CD4-positive, alpha-beta T cell (primary cell): ENCODE measurements around the gene NUBP2. TPM values are rescaled to one million over a fixed set of nuclear protein-coding genes. Genes with fewer than 3 reads are reported as not detected.

Source experiments
- ATAC-seq: fragments of 200-7000 bp; cut with Tn5 transposase; one replicate; pipeline ENCODE4 v1.10.0; 2022; ENCODE audit warnings: mild to moderate bottlenecking; ENCODE audit not compliant: poor library complexity
- CTCF ChIA-PET: fragments of 350-600 bp; sonication (Branson Sonifier 250); formaldehyde crosslinking; loops from one replicate; lab custom pipeline; 2021; ENCODE audit warnings: antibody characterized with exemption, inconsistent platforms; lab: Charles Lee
- POLR2A ChIA-PET: fragments of 350-600 bp; sonication (Branson Sonifier 250); formaldehyde crosslinking; loops from one replicate; lab custom pipeline; 2021; ENCODE audit warnings: antibody characterized with exemption, inconsistent platforms; lab: Charles Lee
- DNase-seq, 14 experiments: peaks; one replicate each; pipeline ENCODE4 v3.0.0-alpha.2; 2013 to 2020; ENCODE audit warnings: mixed read lengths in 2 of 14
- H3K27ac ChIP-seq, 2 donors: one replicate each; pipeline versions ENCODE4 v1.5.1 to v1.7.0; 2013; ENCODE audit warnings: low read length in 2 of 2, low read depth in 1 of 2, mild to moderate bottlenecking in 1 of 2
- H3K27me3 ChIP-seq, 2 experiments: 1 replicate in 1 of 2; 2 replicates in 1 of 2; pipeline versions ENCODE4 v1.6.1 to v1.7.0; 2013; ENCODE audit warnings: low read length in 2 of 2, control low read depth in 1 of 2, mild to moderate bottlenecking in 1 of 2, moderate library complexity in 1 of 2; ENCODE audit not compliant: insufficient read depth in 2 of 2, control insufficient read depth in 1 of 2
- H3K36me3 ChIP-seq: one replicate; pipeline ENCODE4 v1.6.1; 2013; ENCODE audit warnings: low read length, control low read depth; ENCODE audit not compliant: insufficient read depth
- H3K4me1 ChIP-seq: one replicate; pipeline ENCODE4 v1.6.1; 2013; ENCODE audit warnings: low read length, control low read depth; ENCODE audit not compliant: insufficient read depth
- H3K4me3 ChIP-seq: one replicate; pipeline ENCODE4 v1.5.1; 2013; ENCODE audit warnings: mild to moderate bottlenecking, low read length, moderate library complexity
- H3K9me3 ChIP-seq, 2 experiments: 1 replicate in 1 of 2; 2 replicates in 1 of 2; pipeline versions ENCODE4 v1.6.1 to v1.7.0; 2013; ENCODE audit warnings: low read length in 2 of 2, mild to moderate bottlenecking in 2 of 2, control low read depth in 1 of 2, moderate library complexity in 1 of 2; ENCODE audit not compliant: control insufficient read depth in 1 of 2, insufficient read depth in 1 of 2
- H3K27ac Mint-ChIP-seq: one replicate; pipeline ENCODE4 v1.8.0; 2020; ENCODE audit warnings: mixed read lengths
- H3K27me3 Mint-ChIP-seq: one replicate; pipeline ENCODE4 v1.8.0; 2021; ENCODE audit warnings: mixed read lengths
- H3K36me3 Mint-ChIP-seq: one replicate; pipeline ENCODE4 v1.8.0; 2021; ENCODE audit warnings: low read depth, mixed read lengths
- H3K4me1 Mint-ChIP-seq: one replicate; pipeline ENCODE4 v1.8.0; 2021; ENCODE audit warnings: low read depth, mixed read lengths
- H3K4me3 Mint-ChIP-seq: one replicate; pipeline ENCODE4 v1.8.0; 2020; ENCODE audit warnings: mild to moderate bottlenecking, mixed read lengths
- H3K9me3 Mint-ChIP-seq: one replicate; pipeline ENCODE4 v1.8.0; 2020; ENCODE audit warnings: mixed read lengths
- CTCF ChIP-seq: fragments of 200-600 bp; IDR thresholded peaks from one replicate; pipeline ENCODE4 v1.8.0; 2022; ENCODE audit warnings: antibody characterized with exemption, mild to moderate bottlenecking
- intact Hi-C, 2 experiments: fragments of 100-400 bp; cut with DNase I in 1 of 2; cut with micrococcal nuclease in 1 of 2; formaldehyde crosslinking; loops; one replicate each; pipeline versions ENCODE4 v1.15.1 to v1.9.0; 2023 to 2025; cut with DNase I, micrococcal nuclease
- total RNA-seq, 174 experiments: library from RNA in 2 of 174; stranded (reverse) in 2 of 174; gene quantifications; one replicate each; pipeline ENCODE4 v1.2.3 and lab custom pipeline; 2021 to 2026

The NUBP2 gene
- total RNA-seq, 2 experiments from 2014 or later: 36.4 to 38.1 TPM

GRCh38 chr16:1776672-1776955, 6.1 kb upstream of the NUBP2 start:
- Histone ChIP-seq H3K36me3 (peaks cover 43% of the 10 kb centered on the region), H3K4me1 (peaks cover 51% of the 10 kb centered on the region), H3K27me3 (no peaks in the 10 kb centered on the region), H3K9me3 (peaks cover 0 to 4% of the 10 kb centered on the region in 2 experiments), H3K27ac (no peak overlapping the region), H3K4me3 (no peak overlapping the region)
- Mint-ChIP-seq H3K4me1 (peaks cover 18% of the 10 kb centered on the region), H3K27ac (no peak overlapping the region), H3K27me3 (no peaks in the 10 kb centered on the region), H3K9me3 (no peaks in the 10 kb centered on the region), H3K36me3 (peaks cover 26% of the 10 kb centered on the region), H3K4me3 (peak overlapping the region; percentile 54)
- DNase-seq (peak in 1 of 14 experiments; percentile 32), ATAC-seq (no peak)
- CTCF ChIA-PET: no interaction called here
- no peak for TF ChIP-seq CTCF
- intact Hi-C loops: loop anchor here in 1 of 2 experiments (10.0 kb wide), 1 partner anchor 368 kb away; the partner anchor contains the start of gene RAB26
- POLR2A ChIA-PET: no interaction called here

- Mint-ChIP-seq H3K4me1 (peaks cover 18% of the 10 kb centered on the region), H3K36me3 (peaks cover 26% of the 10 kb centered on the region), H3K4me3 (peak overlapping the region; percentile 54), H3K27ac (no peak overlapping the region), H3K27me3 (no peaks in the 10 kb centered on the region), H3K9me3 (no peaks in the 10 kb centered on the region)
- CTCF ChIA-PET: no interaction called here
- intact Hi-C loops: loop anchor here in 1 of 2 experiments (10.0 kb wide), 1 partner anchor 368 kb away; the partner anchor contains the start of gene RAB26
- no peak for DNase-seq
- Histone ChIP-seq H3K4me3 (no peak overlapping the region), H3K36me3 (peaks cover 43% of the 10 kb centered on the region), H3K27ac (no peak overlapping the region), H3K4me1 (peaks cover 50% of the 10 kb centered on the region), H3K9me3 (peaks cover 0 to 4% of the 10 kb centered on the region in 2 experiments), H3K27me3 (no peaks in the 10 kb centered on the region)
- POLR2A ChIA-PET: no interaction called here
- TF ChIP-seq CTCF: no peak
- no peak for ATAC-seq
Measured at GRCh38 chr16:1776991-1777374, 5.8 kb upstream of the NUBP2 start.

- Mint-ChIP-seq H3K36me3 (peaks cover 24% of the 10 kb centered on the region), H3K4me3 (no peak overlapping the region), H3K27me3 (no peaks in the 10 kb centered on the region), H3K9me3 (no peaks in the 10 kb centered on the region), H3K27ac (no peak overlapping the region), H3K4me1 (peaks cover 17% of the 10 kb centered on the region)
- Histone ChIP-seq H3K36me3 (peaks cover 43% of the 10 kb centered on the region), H3K4me1 (peaks cover 44% of the 10 kb centered on the region), H3K27me3 (no peaks in the 10 kb centered on the region), H3K27ac (no peak overlapping the region), H3K4me3 (no peak overlapping the region), H3K9me3 (peaks cover 0 to 4% of the 10 kb centered on the region in 2 experiments)
- no peak for TF ChIP-seq CTCF
- DNase-seq (peak in 1 of 14 experiments; percentile 33), ATAC-seq (no peak)
- CTCF ChIA-PET: no interaction called here
- intact Hi-C loops: loop anchor here in 1 of 2 experiments (10.0 kb wide), 1 partner anchor 367 kb away; the partner anchor contains the start of gene RAB26
- POLR2A ChIA-PET: interaction anchor here (1.1 kb wide), 1 partner anchor 71 kb away, joined by 4 read pairs; the partner anchor contains the start of gene MAPK8IP3
Measured at GRCh38 chr16:1777375-1778199, 5.2 kb upstream of the NUBP2 start.
